Activated CD8-positive, alpha-beta T cell treated with anti-CD3 and anti-CD28 coated beads, Interleukin-2, amount 10 ng/mL, durations not matched to agents 7 days and 5 days (primary cell): Measurements from ENCODE around the gene HABP4. TPM values are rescaled to one million over a fixed set of nuclear protein-coding genes. Genes with fewer than 3 reads are reported as not detected.

Experiments
- ATAC-seq: fragments of 150-1000 bp; cut with Tn5 transposase; one replicate; pipeline ENCODE4 v1.10.0; 2021; ENCODE audit warnings: moderate library complexity
- CTCF ChIA-PET: fragments of 350-600 bp; sonication (Branson Sonifier 250); formaldehyde crosslinking; loops from one replicate; lab custom pipeline; 2021; ENCODE audit warnings: antibody characterized with exemption; lab: Charles Lee
- POLR2A ChIA-PET: fragments of 350-600 bp; sonication (Branson Sonifier 250); formaldehyde crosslinking; loops from one replicate; lab custom pipeline; 2021; ENCODE audit warnings: antibody characterized with exemption; lab: Charles Lee
- DNase-seq: peaks from one replicate; pipeline ENCODE4 v3.0.0-alpha.2; 2020
- H3K27ac Mint-ChIP-seq: one replicate; pipeline ENCODE4 v1.8.0; 2021; ENCODE audit warnings: mild to moderate bottlenecking, mixed read lengths
- H3K27me3 Mint-ChIP-seq: one replicate; pipeline ENCODE4 v1.8.0; 2021; ENCODE audit warnings: low read depth, mixed read lengths
- H3K36me3 Mint-ChIP-seq: one replicate; pipeline ENCODE4 v1.8.0; 2021; ENCODE audit warnings: low read depth, mixed read lengths
- H3K4me1 Mint-ChIP-seq: one replicate; pipeline ENCODE4 v1.8.0; 2021; ENCODE audit warnings: low read depth, mixed read lengths
- H3K4me3 Mint-ChIP-seq: one replicate; pipeline ENCODE4 v1.8.0; 2021; ENCODE audit warnings: mild to moderate bottlenecking, mixed read lengths
- H3K9me3 Mint-ChIP-seq: one replicate; pipeline ENCODE4 v1.8.0; 2022; ENCODE audit warnings: mixed read lengths; ENCODE audit not compliant: insufficient read depth
- total RNA-seq, 2 experiments: library from RNA; stranded (reverse); gene quantifications; one replicate each; pipeline ENCODE4 v1.2.3, GENCODE V29; 2021

Gene HABP4
- total RNA-seq, 2 experiments from 2014 or later, result 4.1 to 5.0 TPM

GRCh38 chr9:96418920-96419690 lies 30.9 kb upstream of the HABP4 start:
- Mint-ChIP-seq H3K4me1 (peaks cover 36% of the 10 kb centered on the region), H3K27me3 (no peaks in the 10 kb centered on the region), H3K4me3 (peak overlapping the region; percentile 86), H3K36me3 (peaks cover 10% of the 10 kb centered on the region), H3K9me3 (no peaks in the 10 kb centered on the region), H3K27ac (peak overlapping the region; percentile 91)
- peak; percentile 48 for ATAC-seq
- CTCF ChIA-PET, result no interaction called here
- DNase-seq, result peak; percentile 80
- POLR2A ChIA-PET, result interaction anchor here (0.5 to 2.5 kb wide), 4 partner anchors 20 to 470 kb away, joined by 4 to 9 read pairs (median 4); partner anchors contain the start of gene HABP4

- CTCF ChIA-PET, result no interaction called here
- Mint-ChIP-seq H3K9me3 (no peaks in the 10 kb centered on the region), H3K4me3 (peak overlapping the region; percentile 86), H3K27ac (peak overlapping the region; percentile 91), H3K4me1 (peaks cover 31% of the 10 kb centered on the region), H3K36me3 (peaks cover 10% of the 10 kb centered on the region), H3K27me3 (no peaks in the 10 kb centered on the region)
- ATAC-seq (no peak), DNase-seq (no peak)
- POLR2A ChIA-PET, result interaction anchor here (0.5 to 2.5 kb wide), 4 partner anchors 20 to 469 kb away, joined by 4 to 9 read pairs (median 4); partner anchors contain the start of gene HABP4
These were observed 30.3 kb upstream of the HABP4 start for GRCh38 chr9:96419691-96419969.

GRCh38 chr9:96420468-96421219 lies 29.3 kb upstream of the HABP4 start:
- DNase-seq (peak; percentile 49), ATAC-seq (no peak)
- peak overlapping the region; percentile 86 for H3K4me3 Mint-ChIP-seq
- H3K27me3 Mint-ChIP-seq, result no peaks in the 10 kb centered on the region
- peaks cover 34% of the 10 kb centered on the region for H3K4me1 Mint-ChIP-seq
- H3K27ac Mint-ChIP-seq, result peak overlapping the region; percentile 91
- CTCF ChIA-PET, result no interaction called here
- POLR2A ChIA-PET, result interaction anchor here (0.5 kb wide), 1 partner anchor 234 kb away, joined by 3 read pairs; no protein-coding TSS in a partner anchor
- H3K36me3 Mint-ChIP-seq, result peaks cover 10% of the 10 kb centered on the region
- no peaks in the 10 kb centered on the region for H3K9me3 Mint-ChIP-seq

- peaks cover 31% of the 10 kb centered on the region for H3K4me1 Mint-ChIP-seq
- ChIA-PET POLR2A (no interaction called here), CTCF (interaction anchor here (0.8 to 1.6 kb wide), 2 partner anchors 19 kb away, joined by 3 read pairs; no protein-coding TSS in a partner anchor)
- no peak overlapping the region for H3K4me3 Mint-ChIP-seq
- peaks cover 6% of the 10 kb centered on the region for H3K27me3 Mint-ChIP-seq
- no peak for DNase-seq
- no peaks in the 10 kb centered on the region for H3K36me3 Mint-ChIP-seq
- ATAC-seq, result no peak
- H3K9me3 Mint-ChIP-seq, result no peaks in the 10 kb centered on the region
- no peak overlapping the region for H3K27ac Mint-ChIP-seq
These were observed 26.5 kb upstream of the HABP4 start for GRCh38 chr9:96423322-96423984.

GRCh38 chr9:96423985-96424336 lies 26.0 kb upstream of the HABP4 start:
- no peak for ATAC-seq
- Mint-ChIP-seq H3K27ac (no peak overlapping the region), H3K36me3 (no peaks in the 10 kb centered on the region), H3K9me3 (no peaks in the 10 kb centered on the region), H3K27me3 (peaks cover 7% of the 10 kb centered on the region), H3K4me1 (peaks cover 31% of the 10 kb centered on the region), H3K4me3 (no peak overlapping the region)
- no peak for DNase-seq
- CTCF ChIA-PET, result interaction anchor here (1.6 kb wide), 1 partner anchor 18 kb away, joined by 3 read pairs; no protein-coding TSS in a partner anchor
- POLR2A ChIA-PET, result no interaction called here

GRCh38 chr9:96425500-96426169 lies 24.3 kb upstream of the HABP4 start:
- DNase-seq (no peak), ATAC-seq (no peak)
- Mint-ChIP-seq H3K4me1 (peaks cover 17% of the 10 kb centered on the region), H3K4me3 (no peak overlapping the region), H3K9me3 (no peaks in the 10 kb centered on the region), H3K27ac (no peak overlapping the region), H3K27me3 (peaks cover 7% of the 10 kb centered on the region), H3K36me3 (no peaks in the 10 kb centered on the region)
- ChIA-PET POLR2A (no interaction called here), CTCF (interaction anchor here (0.6 to 1.6 kb wide), 2 partner anchors 11 to 17 kb away, joined by 3 read pairs; no protein-coding TSS in a partner anchor)

GRCh38 chr9:96429732-96430131 lies 20.2 kb upstream of the HABP4 start:
- POLR2A ChIA-PET, result no interaction called here
- peaks cover 12% of the 10 kb centered on the region for H3K27me3 Mint-ChIP-seq

GRCh38 chr9:96430377-96430776 lies 19.6 kb upstream of the HABP4 start:
- no peaks in the 10 kb centered on the region for H3K36me3 Mint-ChIP-seq
- H3K9me3 Mint-ChIP-seq, result no peaks in the 10 kb centered on the region
- ATAC-seq (no peak), DNase-seq (no peak)
- no peak overlapping the region for H3K27ac Mint-ChIP-seq
- H3K27me3 Mint-ChIP-seq, result peaks cover 12% of the 10 kb centered on the region
- H3K4me1 Mint-ChIP-seq, result peaks cover 8% of the 10 kb centered on the region
- CTCF ChIA-PET, result no interaction called here
- no peak overlapping the region for H3K4me3 Mint-ChIP-seq
- POLR2A ChIA-PET, result no interaction called here

More at GRCh38 chr9:96429732-96430131, 20.2 kb upstream of the HABP4 start:
- H3K27ac Mint-ChIP-seq, result no peak overlapping the region
- no peaks in the 10 kb centered on the region for H3K9me3 Mint-ChIP-seq
- H3K4me1 Mint-ChIP-seq, result peaks cover 10% of the 10 kb centered on the region
- no peaks in the 10 kb centered on the region for H3K36me3 Mint-ChIP-seq
- CTCF ChIA-PET, result no interaction called here
- no peak overlapping the region for H3K4me3 Mint-ChIP-seq
- DNase-seq (no peak), ATAC-seq (no peak)

GRCh38 chr9:96435345-96435744 lies 14.6 kb upstream of the HABP4 start:
- no peak for DNase-seq
- ChIA-PET CTCF (interaction anchor here (0.9 to 1.8 kb wide), 2 partner anchors 13 to 108 kb away, joined by 3 to 5 read pairs; no protein-coding TSS in a partner anchor), POLR2A (no interaction called here)
- no peaks in the 10 kb centered on the region for H3K36me3 Mint-ChIP-seq
- H3K9me3 Mint-ChIP-seq, result no peaks in the 10 kb centered on the region
- peaks cover 5% of the 10 kb centered on the region for H3K27me3 Mint-ChIP-seq
- H3K27ac Mint-ChIP-seq, result no peak overlapping the region
- ATAC-seq, result no peak
- no peak overlapping the region for H3K4me3 Mint-ChIP-seq
- H3K4me1 Mint-ChIP-seq, result no peaks in the 10 kb centered on the region

- Mint-ChIP-seq H3K27ac (no peak overlapping the region), H3K4me3 (no peak overlapping the region), H3K27me3 (peaks cover 5% of the 10 kb centered on the region), H3K36me3 (no peaks in the 10 kb centered on the region), H3K9me3 (no peaks in the 10 kb centered on the region), H3K4me1 (no peaks in the 10 kb centered on the region)
- CTCF ChIA-PET, result interaction anchor here (0.9 to 1.8 kb wide), 2 partner anchors 14 to 108 kb away, joined by 3 to 5 read pairs; no protein-coding TSS in a partner anchor
- no peak for DNase-seq
- POLR2A ChIA-PET, result no interaction called here
- peak; percentile 58 for ATAC-seq
These were observed 13.9 kb upstream of the HABP4 start for GRCh38 chr9:96436063-96436455.

- no peaks in the 10 kb centered on the region for H3K9me3 Mint-ChIP-seq
- H3K27me3 Mint-ChIP-seq, result peaks cover 5% of the 10 kb centered on the region
- no peak overlapping the region for H3K27ac Mint-ChIP-seq
- no peaks in the 10 kb centered on the region for H3K36me3 Mint-ChIP-seq
- POLR2A ChIA-PET, result no interaction called here
- H3K4me1 Mint-ChIP-seq, result no peaks in the 10 kb centered on the region
- no peak for ATAC-seq
- CTCF ChIA-PET, result interaction anchor here (0.6 to 1.8 kb wide), 2 partner anchors 11 to 109 kb away, joined by 3 to 5 read pairs; no protein-coding TSS in a partner anchor
- no peak overlapping the region for H3K4me3 Mint-ChIP-seq
- DNase-seq, result no peak
These were observed 13.4 kb upstream of the HABP4 start for GRCh38 chr9:96436456-96437126.
